GM21528 (cell line): ENCODE results near the gene DNTT.

Source experiments
- ATAC-seq: cut with Tn5 transposase; IDR thresholded peaks from one replicate; pipeline ENCODE4 v1.9.1; 2021; ENCODE audit warnings: mild to moderate bottlenecking, moderate library complexity; ENCODE audit not compliant: unreplicated experiment, low FRiP score

DNTT gene

DNA sequence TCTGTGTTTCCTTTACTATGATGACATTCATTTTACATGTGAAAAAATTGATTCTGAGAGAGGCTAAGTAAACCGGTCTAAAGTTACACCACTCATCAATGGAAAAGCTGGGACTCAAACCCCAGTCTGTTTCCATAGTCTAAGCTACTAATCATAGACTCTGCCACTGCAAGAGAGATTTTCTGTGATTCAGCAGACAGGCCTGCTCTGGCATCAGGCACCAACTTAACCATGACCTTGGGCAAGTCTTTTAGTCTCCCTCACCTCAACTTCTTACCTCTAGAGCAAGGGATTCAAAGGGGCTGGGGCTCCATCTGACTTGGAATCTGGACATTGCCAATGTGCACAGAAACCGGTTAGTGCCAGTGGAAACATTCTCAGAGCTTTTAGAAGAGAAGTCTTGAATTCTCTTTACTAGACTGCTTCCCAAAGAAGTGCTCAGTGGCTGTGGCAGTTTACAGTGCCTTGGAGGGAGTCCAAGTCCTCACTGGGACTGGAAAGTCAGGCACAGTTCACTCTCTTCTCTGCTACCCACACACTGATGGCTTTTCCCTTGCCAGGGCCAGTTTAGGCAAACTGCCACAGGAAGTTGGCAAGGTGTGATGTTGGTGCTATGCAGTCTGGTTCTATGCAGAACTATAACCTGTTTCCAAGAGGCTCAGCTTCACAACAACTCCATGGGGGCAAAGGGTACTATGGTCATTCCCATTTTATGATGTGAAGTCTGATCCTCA lies 28.4 kb upstream of the DNTT start:
- no peak for ATAC-seq

DNA sequence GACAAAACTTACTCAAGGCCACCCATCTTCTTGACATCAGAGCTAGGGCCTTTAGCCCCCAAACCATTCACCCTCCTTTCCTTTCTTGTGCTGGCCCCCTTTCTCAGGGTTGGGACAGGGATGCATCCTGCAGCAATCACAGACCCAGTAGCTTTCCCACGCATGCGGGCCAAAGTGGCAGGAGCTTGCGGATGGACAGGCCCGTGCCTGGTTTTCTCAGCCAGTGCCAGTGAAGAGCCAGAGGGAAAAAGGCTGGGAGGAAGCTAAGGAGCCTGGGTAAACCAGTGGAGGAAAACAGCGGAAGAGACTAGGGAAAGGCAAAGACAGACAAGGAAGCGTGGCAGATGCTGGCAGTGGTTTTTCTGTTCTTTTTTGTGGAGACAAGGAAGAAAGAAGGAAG lies 27.8 kb upstream of the DNTT start:
- ATAC-seq: no peak

DNA sequence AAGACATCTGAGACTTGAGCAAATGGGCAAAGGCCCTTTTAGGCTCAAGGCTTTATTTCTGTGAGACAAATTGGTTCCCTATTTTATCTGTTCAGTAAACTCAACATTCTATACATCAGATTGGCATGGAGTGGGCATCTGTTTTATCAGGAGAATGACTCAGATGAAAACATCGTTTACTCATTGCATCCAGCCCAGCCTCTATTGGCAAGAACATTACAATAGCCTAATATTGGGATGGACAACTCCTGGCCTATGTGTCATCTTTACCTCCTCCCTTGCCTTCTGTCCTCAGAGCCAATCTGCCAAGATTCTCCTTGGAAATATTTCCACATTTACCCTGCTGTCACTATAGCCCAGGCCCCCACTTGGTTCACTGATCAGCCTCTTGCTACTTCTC lies 27.4 kb upstream of the DNTT start:
- ATAC-seq: no peak

DNA sequence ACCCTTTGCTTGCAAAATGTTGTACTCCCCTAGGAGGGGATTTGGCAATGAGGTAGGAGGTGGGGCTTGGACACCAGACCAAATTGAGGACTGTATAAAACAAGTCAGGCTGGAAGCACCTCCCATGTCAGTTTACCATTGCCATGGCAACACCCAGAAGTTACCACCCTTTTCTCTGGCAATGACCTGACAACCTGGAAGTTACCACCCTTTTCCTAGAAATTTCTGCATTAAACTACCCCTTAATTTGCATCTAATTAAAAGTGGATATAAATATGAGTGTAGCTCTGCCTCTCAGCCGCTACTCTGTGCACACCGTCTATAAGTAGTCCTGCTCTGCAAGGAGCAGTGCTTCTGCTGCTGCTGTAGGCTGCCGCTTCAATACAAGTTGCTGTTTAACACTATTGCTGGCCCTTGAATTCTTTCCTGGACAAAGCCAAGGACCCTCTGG lies 25.0 kb upstream of the DNTT start:
- ATAC-seq: no peak

DNA sequence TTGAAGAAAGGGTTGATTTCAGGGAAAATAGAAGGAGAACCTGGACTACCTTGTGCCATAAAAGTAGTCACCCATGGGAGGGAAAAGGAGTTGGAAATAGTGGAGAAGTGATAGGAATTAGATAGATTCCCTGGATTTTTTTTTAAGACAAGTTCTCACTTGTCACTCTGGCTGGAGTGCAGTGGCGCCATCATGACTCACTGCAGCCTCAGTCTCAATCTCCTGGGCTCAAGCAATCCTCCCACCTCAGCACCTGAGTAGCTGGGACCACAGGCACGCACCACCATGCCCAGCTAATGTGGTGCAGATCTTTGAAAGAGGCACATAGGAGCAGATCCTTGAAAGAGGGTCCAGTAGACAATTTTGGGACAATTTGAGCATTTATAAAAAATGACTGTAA lies 23.4 kb upstream of the DNTT start:
- ATAC-seq: no peak

DNA sequence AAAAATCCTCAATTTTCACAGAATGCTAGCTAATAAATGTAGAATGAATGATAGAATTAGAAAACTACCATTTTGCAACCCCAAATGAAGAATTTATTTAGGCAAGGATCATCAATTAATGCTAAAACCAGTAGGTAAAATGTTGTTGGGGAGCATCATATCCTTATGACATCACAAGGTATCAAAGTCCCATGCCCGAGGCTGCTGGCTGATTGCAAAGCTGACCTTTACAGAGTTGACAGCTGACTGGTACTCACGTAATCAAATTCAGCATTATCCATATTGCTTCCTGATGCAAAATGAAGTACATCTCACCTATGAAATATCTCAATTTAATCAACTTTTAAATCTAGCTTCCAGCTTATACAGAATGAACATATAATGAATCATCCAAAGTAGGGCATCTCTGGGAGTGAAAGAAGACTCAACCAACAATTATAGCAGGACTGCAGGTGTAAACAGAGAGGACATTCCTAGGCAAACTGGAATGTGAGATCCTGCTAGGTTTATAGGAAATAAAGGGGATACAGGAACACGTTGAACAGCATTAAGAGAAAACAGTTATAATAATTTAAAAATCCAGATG lies 22.7 kb upstream of the DNTT start:
- ATAC-seq: no peak

DNA sequence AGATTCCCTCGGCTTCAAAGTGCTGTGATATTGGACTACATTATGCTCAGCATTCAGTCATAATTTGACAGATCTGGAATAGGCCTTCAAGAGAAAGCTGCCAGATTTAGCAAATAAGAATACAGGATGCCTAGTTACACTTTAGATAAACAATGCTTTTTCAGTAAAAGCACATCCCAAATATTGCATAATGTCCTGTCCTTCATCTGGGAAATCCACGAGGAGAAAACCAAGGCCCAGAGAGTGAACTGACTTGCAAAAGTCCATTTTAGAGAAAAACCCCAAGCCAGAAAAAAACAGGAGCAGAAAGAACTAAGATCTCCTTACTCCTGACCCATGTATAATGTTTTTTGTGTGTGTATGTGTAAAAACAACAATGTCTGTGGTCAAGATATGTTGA lies 20.9 kb upstream of the DNTT start:
- ATAC-seq: no peak

DNA sequence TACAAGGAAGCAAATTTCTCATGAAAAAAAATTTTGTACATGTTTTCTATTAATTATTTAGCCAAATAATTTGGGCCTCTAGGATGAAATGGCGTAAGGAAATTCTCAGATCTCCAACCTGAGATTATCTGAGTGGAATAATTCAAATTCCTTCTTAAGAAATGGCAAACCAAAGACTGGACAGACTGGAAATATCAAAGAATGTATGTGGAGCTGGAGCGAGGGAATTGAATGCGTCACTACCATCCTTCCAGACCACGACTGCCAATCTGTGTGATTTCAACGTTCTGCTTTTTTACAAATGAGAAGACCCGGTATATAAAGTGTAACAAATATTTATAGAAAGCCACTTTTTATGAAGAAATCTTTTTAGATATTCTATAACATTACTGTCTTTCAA lies 20.5 kb upstream of the DNTT start:
- ATAC-seq: no peak

DNA sequence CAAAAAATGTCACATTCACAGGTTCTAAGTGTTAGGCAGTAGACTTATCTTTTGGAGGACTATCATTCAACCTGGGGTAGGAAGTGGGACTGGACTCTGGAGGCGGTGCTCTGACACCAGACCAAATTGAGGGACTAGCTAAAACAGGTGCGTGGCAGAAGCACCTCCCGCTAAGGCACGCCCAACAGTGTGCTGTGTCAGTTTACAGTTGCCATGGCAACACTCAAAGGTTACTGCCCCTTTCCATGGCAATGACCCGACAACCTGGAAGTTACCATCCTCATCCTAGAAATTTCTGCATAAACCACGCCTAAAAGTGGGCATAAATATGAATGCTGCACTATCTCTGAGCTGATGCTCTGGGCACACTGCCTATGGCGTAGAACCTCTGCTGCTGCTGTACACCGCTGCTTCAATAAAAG lies 18.9 kb upstream of the DNTT start:
- no peak for ATAC-seq

DNA sequence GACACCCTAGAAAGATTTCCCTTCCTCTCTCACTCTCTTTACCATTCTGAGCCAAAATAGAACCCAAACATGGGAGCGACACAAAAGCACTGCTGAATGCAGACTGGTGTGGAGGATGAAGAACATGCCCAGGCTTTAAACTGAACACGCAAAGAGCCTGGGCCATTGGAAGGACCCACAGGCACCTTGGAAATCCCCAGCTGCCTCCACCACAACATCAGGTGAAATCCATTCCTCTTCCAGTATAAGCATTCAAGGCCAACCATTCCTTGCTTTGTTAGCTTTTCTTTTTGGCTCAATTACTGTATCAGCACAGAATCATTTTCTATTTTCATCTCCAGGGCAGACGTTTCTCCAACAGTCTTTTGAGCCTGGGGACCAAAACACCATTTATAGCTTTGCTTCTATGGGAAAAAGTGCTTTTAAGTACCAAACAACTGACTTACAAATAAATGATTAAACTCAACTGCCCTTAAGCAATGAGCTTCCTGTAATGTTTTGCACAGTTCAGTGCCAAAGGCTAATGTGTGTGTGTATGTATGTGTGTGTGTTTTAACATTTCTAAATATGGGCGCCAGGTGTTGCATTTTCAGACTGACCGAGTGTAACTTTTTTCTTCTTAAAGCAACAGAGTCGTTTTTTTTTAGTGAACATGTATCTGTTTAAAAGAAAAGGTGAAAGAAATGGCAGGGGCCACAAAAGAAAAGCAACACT lies 16.7 kb upstream of the DNTT start:
- peak; percentile 55 for ATAC-seq

DNA sequence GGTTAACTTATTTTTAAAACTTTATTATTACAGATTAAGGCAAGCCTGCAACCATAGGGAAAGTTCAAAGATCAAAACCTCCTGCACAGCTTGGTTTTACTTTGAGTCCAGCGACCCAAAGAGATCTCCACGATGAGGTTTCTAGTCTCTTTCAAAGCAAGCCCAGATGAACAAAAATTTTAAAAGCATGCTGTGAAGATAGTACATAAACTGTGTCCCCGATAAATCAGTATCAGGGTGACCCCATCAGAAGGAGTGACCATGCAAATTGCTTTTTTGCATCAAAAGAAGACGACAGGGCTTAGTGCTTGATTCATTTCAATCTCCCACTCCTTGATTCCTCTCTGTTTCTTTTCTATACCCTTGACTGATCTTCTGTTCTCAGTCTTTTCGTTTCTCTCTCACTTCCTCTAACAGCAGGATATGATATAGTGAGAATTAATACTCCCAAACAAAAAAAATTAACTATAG lies 16.0 kb upstream of the DNTT start:
- peak; percentile 61 for ATAC-seq

DNA sequence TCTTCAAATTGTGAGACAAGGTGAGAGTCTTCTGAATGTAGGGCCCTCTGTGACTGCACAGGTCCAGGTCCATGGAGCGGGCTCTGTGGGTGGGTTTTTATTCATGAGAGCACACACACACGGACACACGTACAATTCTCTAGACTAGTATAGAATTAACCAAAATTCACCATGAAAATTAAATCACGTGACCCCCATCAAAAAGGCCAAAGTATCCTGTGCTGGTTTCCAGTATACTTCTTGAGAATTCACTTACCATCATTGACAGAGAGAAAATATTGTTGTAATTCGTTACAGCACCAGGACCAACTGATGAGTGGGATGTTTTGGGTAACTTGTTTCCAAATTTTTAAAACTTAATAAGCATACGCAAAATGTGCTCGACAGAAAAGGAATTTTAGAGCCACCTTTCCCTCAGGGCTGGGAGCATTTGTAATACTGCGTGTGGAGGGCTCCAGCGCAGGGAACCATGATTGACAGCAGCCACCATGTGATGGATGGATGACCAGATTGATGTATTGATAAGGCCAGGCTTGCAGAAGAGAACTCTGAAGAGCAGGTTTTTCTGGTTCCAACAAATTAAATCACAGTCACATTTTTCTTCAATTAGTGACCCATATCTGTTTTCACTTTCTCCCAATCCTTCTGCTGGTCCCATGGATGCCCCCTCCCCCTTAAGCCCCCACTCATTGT lies 14.9 kb upstream of the DNTT start:
- no peak for ATAC-seq

DNA sequence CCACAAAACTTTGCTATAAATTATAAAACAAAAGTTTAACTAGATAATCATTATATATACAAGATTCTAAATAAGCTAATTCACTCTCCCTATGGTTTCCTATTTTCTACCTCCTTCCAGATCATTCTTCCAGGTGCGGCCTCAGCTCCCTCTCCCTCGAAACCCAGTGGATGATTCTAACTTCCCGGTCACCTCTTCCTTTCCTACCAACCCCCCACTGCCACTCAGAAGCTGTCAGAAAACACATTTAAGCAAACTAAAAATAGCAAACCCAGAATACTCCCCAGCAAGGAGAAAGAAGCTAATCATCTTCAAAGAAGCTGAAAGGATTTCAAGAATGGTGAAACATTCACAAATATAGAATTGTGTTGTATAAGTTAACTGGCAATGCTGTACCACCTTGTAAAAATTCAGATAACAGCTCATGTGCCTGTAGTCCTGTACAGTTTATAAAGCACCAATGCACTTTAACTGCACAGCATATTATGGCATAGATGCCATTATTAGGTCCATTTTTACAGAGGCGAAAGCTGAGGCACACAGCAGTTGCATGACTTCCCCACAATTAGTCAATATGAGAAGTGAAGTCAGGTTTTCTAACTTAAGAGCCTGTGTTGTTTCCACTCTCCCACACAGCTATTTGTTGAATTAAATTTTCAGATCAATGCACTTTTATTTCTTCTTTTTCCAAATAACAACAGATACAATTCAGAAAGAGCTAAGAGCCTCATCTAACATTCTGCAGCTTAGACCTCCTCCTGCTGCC lies 13.7 kb upstream of the DNTT start:
- ATAC-seq: no peak

DNA sequence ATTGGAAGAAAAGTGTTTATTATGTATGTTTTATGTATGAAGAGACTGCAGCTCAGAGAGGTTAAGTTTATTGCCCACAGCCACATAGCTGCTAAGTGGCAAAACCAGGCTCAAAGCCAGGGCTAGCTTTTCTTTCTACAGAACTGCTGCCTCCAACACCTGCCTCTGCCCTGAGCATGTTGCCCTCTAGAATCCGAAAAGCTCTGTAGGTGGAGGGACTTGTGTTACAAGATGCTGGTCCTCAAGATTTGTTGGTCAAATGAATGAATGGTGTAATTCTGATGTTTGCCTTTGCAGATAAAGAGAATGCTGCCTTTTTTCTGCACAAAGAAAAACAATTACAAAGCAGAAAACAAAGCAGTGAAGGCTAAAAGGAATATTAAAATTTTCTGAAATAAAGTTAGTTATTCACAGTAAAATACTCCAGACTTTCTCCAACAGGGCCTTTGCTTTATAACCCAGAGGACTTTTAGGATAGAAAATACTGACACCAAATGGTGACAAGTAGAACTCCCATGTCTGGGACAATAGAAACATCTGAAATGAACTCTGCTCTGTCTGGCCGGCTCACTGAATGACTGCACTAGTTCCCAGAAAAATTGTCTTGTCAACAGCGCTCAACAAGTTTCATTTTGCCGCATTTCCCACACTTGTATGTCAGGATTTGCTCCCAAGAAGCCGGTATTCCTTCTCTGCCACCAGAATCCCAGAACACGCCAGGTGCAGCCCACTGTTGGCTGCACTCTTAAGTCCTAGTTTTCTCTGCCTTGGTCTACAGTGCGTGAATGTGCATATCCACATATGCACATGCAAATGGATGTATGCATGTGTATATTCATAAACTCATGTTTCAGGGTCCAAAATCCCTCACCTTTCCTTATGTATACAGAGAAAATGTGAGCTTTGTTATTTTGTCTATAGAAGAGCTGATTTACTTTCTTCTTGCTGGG lies 11.0 kb upstream of the DNTT start:
- peak; percentile 60 for ATAC-seq

DNA sequence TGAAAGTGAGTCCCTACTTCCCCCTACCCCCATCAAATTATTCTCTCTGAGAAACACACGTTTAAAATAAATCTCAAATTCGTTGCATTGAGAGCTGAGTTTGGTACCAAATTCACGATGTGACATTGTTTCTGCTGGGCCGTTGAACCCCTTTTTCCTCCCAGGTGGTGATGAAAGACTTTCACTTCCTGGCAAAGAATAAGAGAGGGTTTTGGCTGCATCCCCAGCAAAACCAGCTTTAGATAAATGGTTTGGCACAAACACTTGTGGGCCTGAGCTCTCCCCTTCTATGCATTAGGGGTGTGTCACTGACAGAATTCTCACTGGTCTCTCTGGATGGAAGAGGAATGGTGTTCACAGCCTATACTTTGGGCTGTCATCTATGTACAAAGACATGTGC lies 8.8 kb upstream of the DNTT start:
- no peak for ATAC-seq

DNA sequence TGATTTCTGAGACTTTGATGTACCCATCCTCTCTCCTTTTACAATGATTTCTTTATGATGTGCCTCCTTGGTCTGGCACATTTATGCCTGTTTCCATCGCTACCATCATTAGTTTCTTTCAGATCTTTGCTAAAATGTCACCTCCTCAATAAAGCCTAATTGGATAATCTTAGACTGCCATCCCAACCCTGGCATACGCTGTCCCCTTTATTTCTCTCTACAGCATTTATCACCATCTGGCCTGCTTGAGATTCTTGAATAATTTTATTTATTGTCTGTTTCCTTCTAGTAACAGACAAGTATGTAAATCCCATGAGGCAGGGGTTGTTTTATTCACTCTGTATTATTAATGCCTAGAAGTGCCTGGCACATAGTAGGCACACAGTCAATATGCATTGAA lies 6.7 kb upstream of the DNTT start:
- no peak for ATAC-seq

DNA sequence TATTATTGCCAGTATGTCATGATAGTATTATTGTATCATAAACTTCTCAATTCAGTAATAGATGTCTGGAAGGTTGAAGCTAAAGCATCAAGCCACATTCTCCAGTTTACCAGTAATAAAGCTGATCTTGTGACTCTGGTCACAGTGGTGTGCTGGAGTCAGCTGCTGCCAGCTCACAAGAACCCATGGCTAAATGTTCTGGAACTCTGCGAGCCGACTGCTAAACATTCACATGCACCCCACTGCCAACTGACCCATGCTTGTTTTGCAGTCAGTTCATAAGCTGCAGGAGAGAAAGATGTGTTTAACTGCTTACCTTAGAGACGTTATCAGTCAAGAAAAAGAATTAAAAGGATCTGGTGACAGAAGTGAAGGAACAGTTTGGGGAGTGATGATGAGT lies 5.9 kb upstream of the DNTT start:
- ATAC-seq: no peak

DNA sequence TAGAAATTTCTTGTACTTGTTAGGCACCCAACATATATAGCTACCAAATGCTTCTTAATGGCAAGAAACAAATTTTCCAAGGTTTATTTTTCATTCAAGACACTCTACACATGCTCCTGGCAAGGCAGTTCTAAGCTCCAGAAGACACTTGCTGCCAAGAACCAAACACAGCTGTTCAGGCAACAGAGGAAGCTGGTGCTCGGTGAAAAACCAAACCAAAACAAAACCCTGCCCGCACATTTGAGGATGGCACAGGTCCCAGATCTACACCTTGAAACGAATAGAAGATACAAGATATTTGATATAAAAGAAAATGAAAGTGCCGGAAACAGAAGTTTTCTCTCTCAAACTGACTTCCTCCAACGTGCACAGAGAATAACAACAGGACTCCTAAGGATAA lies 4.9 kb upstream of the DNTT start:
- ATAC-seq: no peak

DNA sequence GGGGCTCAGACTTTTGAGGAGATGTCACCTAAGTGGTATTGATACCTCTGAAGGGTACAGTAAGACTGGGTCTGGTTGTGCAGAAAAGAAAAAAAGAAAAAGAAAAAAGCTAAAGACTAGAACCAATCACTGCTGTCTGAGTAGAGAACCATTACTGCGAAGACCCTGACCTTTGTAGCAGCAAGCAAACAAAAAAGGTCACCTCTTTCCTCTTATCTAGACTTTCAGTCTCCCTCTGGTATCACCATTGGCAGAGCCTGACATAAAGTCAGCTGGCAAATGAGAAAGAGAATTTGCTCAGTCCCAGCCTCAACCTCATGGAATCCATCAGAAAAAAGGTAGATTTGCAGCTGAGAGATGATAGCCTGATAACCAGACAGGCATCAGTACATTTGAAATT lies 2.6 kb upstream of the DNTT start:
- no peak for ATAC-seq
